ENCODE data around the gene ZBTB21.

Gene ZBTB21

GRCh38 chr21:42009831-42010506 is at the start of gene ZBTB21:
ZBTB21 (minus strand) TSS chr21:42010360; CDS start chr21:41994095, 16,265 bp downstream.
- Histone ChIP-seq H3K4me1 (ENCODE audit: low read length) (peaks cover 4% of the 10 kb centered on the region; the same call in 1 of the 2 replicates), H3K27me3 (replicated peaks; ENCODE audit: insufficient read depth, low read length) (no peaks in the 10 kb centered on the region), H3K27ac (ENCODE audit: low read length) (peak within 1 kb of the TSS; percentile 94), H3K79me2 (ENCODE audit: low read length) (peaks cover 45% of the 10 kb centered on the region), H2AFZ (ENCODE audit: low read length) (peak within 1 kb of the TSS; percentile 80), H3K36me3 (replicated peaks; ENCODE audit: insufficient read depth, low read length) (peaks cover 7% of the 10 kb centered on the region; the same call in 1 of the 2 replicates), H3K4me2 (ENCODE audit: low read depth, low read length) (peak within 1 kb of the TSS; percentile 89), H3F3A (ENCODE audit: insufficient read depth, low read length) (peaks cover 13% of the 10 kb centered on the region), H3K4me3 (ENCODE audit: low read length) (peak within 1 kb of the TSS; percentile 79), H3K9me3 (replicated peaks; ENCODE audit: insufficient read depth, low read length) (no peaks in the 10 kb centered on the region), H3K9ac (ENCODE audit: low read length) (peak within 1 kb of the TSS; percentile 94), H4K20me1 (ENCODE audit: insufficient read depth, low read length) (no peaks in the 10 kb centered on the region), H3K9me2 (replicated peaks; ENCODE audit: insufficient read depth, low read length) (no peaks in the 10 kb centered on the region)
- TF ChIP-seq EZH2phosphoT487 (IDR thresholded peaks at IDR 0.05; ENCODE audit: low read length) (no peak), EZH2 (optimal IDR thresholded peaks at IDR 0.05; ENCODE audit: low read depth, low read length) (no peak), CTCF (IDR thresholded peaks at IDR 0.05; ENCODE audit: low read length) (no peak)
- DNase-seq, result peak; percentile 100

GRCh38 chr21:42059721-42060120 is 49.6 kb upstream of the ZBTB21 start:
- Histone ChIP-seq H3K4me1 (ENCODE audit: low read length) (peaks cover 41% of the 10 kb centered on the region), H3K27ac (ENCODE audit: low read length) (no peak overlapping the region), H3K9me3 (replicated peaks; ENCODE audit: insufficient read depth, low read length) (no peaks in the 10 kb centered on the region), H3K4me3 (ENCODE audit: low read length) (no peak overlapping the region), H3K9ac (ENCODE audit: low read length) (no peak overlapping the region), H3K4me2 (ENCODE audit: low read depth, low read length) (no peak overlapping the region), H2AFZ (ENCODE audit: low read length) (no peak overlapping the region), H3K36me3 (replicated peaks; ENCODE audit: insufficient read depth, low read length) (no peaks in the 10 kb centered on the region), H4K20me1 (ENCODE audit: insufficient read depth, low read length) (no peaks in the 10 kb centered on the region), H3K9me2 (replicated peaks; ENCODE audit: insufficient read depth, low read length) (no peaks in the 10 kb centered on the region), H3K79me2 (ENCODE audit: low read length) (no peaks in the 10 kb centered on the region), H3F3A (ENCODE audit: insufficient read depth, low read length) (peaks cover 41% of the 10 kb centered on the region), H3K27me3 (replicated peaks; ENCODE audit: insufficient read depth, low read length) (no peaks in the 10 kb centered on the region)
- TF ChIP-seq CTCF (IDR thresholded peaks at IDR 0.05; ENCODE audit: low read length) (no peak), EZH2phosphoT487 (IDR thresholded peaks at IDR 0.05; ENCODE audit: low read length) (no peak), EZH2 (optimal IDR thresholded peaks at IDR 0.05; ENCODE audit: low read depth, low read length) (no peak)
- DNase-seq, result no peak

GRCh38 chr21:42059141-42059540 is 49.0 kb upstream of the ZBTB21 start:
- no peak overlapping the region for H3K4me2 ChIP-seq (ENCODE audit: low read depth, low read length)
- no peaks in the 10 kb centered on the region for H3K79me2 ChIP-seq (ENCODE audit: low read length)
- no peak overlapping the region for H3K27ac ChIP-seq (ENCODE audit: low read length)
- no peaks in the 10 kb centered on the region for H3K9me3 ChIP-seq (replicated peaks; ENCODE audit: insufficient read depth, low read length)
- no peak overlapping the region for H3K9ac ChIP-seq (ENCODE audit: low read length)
- no peaks in the 10 kb centered on the region for H3K27me3 ChIP-seq (replicated peaks; ENCODE audit: insufficient read depth, low read length)
- H3F3A ChIP-seq (ENCODE audit: insufficient read depth, low read length), result peaks cover 35% of the 10 kb centered on the region
- no peak overlapping the region for H2AFZ ChIP-seq (ENCODE audit: low read length)
- no peak for DNase-seq
- no peaks in the 10 kb centered on the region for H3K36me3 ChIP-seq (replicated peaks; ENCODE audit: insufficient read depth, low read length)
- no peak for TF ChIP-seq CTCF (IDR thresholded peaks at IDR 0.05; ENCODE audit: low read length)
- TF ChIP-seq EZH2phosphoT487 (IDR thresholded peaks at IDR 0.05; ENCODE audit: low read length), result no peak
- no peak for TF ChIP-seq EZH2 (optimal IDR thresholded peaks at IDR 0.05; ENCODE audit: low read depth, low read length)
- no peak overlapping the region for H3K4me3 ChIP-seq (ENCODE audit: low read length)
- H3K4me1 ChIP-seq (ENCODE audit: low read length), result peaks cover 37% of the 10 kb centered on the region
- no peaks in the 10 kb centered on the region for H4K20me1 ChIP-seq (ENCODE audit: insufficient read depth, low read length)
- no peaks in the 10 kb centered on the region for H3K9me2 ChIP-seq (replicated peaks; ENCODE audit: insufficient read depth, low read length)

Data from MM.1S (cell line).